Panc1 (cell line): ENCODE data around the gene USP24.

Source experiments
- CTCF ChIP-seq: fragments of 450-650 bp; IDR thresholded peaks from 2 replicates; pipeline ENCODE4 v1.5.1; 2017; ENCODE audit warnings: mild to moderate bottlenecking
- POLR2AphosphoS5 ChIP-seq: IDR thresholded peaks from 2 replicates; pipeline ENCODE4 v1.6.1; 2012; ENCODE audit warnings: mild to moderate bottlenecking, low read depth, low read length, moderate library complexity
- REST ChIP-seq, 2 experiments: IDR thresholded peaks; 2 replicates each; pipeline ENCODE4 v1.6.1; 2011 to 2012; ENCODE audit warnings: low read depth in 2 of 2, control low read depth in 1 of 2, low read length in 1 of 2, mild to moderate bottlenecking in 1 of 2, moderate library complexity in 1 of 2; ENCODE audit not compliant: insufficient read depth in 1 of 2
- SIN3A ChIP-seq: IDR thresholded peaks from 2 replicates; pipeline ENCODE4 v1.6.1; 2012; ENCODE audit warnings: low read depth, mild to moderate bottlenecking, low read length, moderate library complexity, borderline replicate concordance; ENCODE audit not compliant: insufficient read depth
- TCF7L2 ChIP-seq: IDR thresholded peaks from 2 replicates; pipeline ENCODE4 v1.6.1; 2011; ENCODE audit warnings: mild to moderate bottlenecking, low read depth, low read length, inconsistent platforms

DNA sequence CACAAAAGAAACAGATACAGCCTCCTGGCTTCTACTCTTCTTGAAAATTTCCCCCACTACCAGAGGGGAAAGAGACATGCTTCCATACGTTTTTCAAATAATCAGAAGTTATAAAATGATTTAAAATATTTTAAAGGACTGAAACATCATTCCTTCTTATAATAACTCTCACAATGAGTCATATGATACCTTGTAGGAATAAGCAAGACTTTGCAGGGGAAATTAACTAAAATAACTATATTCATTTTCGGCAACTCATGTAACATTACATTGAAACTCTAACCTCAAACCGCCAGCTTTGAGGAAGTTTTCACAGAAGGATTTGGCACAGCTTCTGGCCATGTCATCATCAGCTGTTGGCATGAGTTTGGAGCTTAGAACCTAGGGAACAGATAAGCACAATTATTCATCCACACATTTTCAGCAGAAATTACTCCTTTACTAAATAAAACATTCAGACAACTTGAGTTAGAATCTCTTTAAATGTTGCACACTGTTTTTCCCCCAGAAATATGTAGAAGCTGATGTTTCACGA is 85.9 kb downstream of the USP24 start:
- TF ChIP-seq CTCF: no peak
- TF ChIP-seq POLR2AphosphoS5: no peak
- TF ChIP-seq REST (IDR thresholded peaks at IDR 0.05; ENCODE audit: insufficient read depth in 1 of 2, low read depth in 2 of 2, low read length in 1 of 2): no peak
- no peak for TF ChIP-seq SIN3A
- no peak for TF ChIP-seq TCF7L2
